HG03095 (cell line): ENCODE data around the gene SSX3.
"Not testable (repeated sequence)": the region's sequence is repeated elsewhere in the genome, so short reads cannot be mapped to it uniquely, and the experiment has no call there.

Experiments
- ATAC-seq: cut with Tn5 transposase; IDR thresholded peaks from one replicate; pipeline ENCODE4 v1.9.1; 2021; ENCODE audit warnings: moderate library complexity; ENCODE audit not compliant: unreplicated experiment

SSX3 gene, protein sequence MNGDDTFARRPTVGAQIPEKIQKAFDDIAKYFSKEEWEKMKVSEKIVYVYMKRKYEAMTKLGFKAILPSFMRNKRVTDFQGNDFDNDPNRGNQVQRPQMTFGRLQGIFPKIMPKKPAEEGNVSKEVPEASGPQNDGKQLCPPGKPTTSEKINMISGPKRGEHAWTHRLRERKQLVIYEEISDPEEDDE

DNA sequence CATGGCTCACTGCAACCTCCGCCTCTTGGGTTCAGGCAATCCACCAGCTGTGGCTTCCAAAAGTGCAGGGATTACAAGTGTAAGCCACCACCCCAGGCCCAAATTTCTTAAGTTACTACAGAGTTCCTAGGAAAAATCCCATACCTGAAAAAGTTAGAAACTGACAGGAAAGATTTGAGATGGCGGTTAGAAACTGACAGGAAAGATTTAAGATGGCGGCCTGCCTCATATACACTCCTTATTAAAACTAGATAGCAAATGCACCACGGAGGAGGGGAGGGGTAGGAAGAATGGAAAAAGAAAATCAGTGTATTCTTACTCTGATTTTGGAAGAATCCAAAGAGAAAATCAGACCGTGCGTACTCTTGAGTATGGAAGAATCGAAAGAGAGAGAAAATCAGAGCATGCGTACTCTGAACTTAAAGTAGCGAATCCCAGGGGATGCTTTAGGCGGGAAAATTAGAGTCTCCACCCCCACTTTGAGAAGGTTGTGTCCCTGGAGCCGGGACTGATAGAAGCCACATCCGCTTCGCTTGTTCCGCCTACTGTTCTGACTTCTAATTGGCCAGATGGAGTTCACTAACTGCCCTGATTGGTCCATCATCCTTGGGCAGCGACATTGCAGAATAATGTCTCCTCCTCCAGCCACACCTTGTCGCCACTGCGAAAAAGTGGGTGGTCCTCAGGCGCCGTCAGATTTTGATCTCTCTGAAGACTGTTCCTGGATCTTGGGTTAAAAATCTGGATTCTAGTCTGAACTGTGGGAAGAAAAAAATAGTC lies at the start of gene SSX3:
Gene SSX3 (minus strand): TSS at position 389 of the 780 bp plus-strand sequence. CDS start 1,454 bp downstream, outside the sequence.
- ATAC-seq, result not testable (repeated sequence)

DNA sequence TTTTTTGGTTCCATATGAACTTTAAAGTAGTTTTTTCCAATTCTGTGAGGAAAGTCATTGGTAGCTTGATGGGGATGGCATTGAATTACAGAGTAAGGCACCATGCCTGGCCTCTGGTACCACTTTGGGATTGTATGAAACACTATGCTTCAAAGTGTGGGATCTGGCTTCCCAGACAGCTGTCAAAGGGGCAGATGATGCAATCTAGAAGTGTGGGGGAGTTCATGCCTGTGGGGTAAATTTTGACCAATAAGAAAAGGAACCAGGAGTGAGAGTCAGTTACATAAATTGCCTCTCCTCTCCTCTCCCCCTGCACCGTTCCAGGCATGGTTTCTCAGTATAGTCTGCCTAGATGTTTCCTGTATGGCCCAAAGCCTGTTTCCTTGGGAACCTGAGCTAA lies 41.3 kb upstream of the SSX3 start:
- ATAC-seq, result not testable (repeated sequence)

DNA sequence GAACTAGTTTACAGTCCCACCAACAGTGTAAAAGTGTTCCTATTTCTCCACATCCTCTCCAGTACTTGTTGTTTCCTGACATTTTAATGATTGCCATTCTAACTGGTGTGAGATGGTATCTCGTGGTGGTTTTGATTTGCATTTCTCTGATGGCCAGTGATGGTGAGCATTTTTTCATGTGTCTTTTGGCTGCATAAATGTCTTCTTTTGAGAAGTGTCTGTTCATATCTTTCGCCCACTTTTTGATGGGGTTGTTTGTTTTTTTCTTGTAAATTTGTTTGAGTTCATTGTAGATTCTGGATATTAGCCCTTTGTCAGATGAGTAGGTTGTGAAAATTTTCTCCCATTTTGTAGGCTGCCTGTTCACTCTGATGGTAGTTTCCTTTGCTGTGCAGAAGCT lies 40.4 kb upstream of the SSX3 start:
- ATAC-seq, result not testable (repeated sequence)

DNA sequence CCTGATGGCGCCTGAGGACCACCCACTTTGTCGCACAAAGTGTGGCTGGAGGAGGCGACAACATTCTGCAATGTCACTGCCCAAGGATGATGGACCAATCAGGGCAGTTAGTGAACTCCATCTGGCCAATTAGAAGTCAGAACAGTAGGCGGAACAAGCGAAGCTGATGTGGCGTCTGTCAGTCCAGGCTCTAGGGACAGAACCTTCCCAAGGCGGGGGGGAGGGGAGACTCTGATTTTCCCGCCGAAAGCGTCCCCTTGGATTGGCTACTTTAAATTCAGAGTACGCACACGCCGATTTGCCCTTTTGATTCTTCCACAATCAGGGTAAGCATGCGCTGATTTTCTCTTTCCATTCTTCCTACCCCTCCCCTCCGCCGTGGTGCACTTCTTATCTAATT lies 26.7 kb upstream of the SSX3 start, which contains the start of gene SSX4:
Gene SSX4 (plus strand): TSS at position 301 of the 400 bp plus-strand sequence. CDS start 515 bp downstream, outside the sequence.
- ATAC-seq, result not testable (repeated sequence)

DNA sequence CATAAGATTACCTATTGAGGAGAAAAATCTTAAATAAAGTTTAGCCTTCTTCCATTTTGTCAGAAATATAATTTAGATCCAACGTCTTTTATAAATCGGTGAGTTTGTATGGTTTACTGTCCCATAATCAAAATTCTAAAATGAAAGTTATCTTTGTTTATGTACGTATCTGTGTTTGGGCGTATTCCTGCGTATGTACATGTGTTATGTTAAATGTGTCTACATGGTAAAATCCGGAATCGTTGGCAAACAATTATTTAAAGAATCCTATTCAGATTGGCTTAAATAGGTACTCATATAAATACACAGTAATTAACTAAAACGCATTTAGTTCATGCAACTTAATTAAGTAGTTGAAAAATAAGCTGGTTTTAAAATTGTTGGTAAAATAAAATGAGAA lies 13.9 kb upstream of the SSX3 start:
- not testable (repeated sequence) for ATAC-seq

DNA sequence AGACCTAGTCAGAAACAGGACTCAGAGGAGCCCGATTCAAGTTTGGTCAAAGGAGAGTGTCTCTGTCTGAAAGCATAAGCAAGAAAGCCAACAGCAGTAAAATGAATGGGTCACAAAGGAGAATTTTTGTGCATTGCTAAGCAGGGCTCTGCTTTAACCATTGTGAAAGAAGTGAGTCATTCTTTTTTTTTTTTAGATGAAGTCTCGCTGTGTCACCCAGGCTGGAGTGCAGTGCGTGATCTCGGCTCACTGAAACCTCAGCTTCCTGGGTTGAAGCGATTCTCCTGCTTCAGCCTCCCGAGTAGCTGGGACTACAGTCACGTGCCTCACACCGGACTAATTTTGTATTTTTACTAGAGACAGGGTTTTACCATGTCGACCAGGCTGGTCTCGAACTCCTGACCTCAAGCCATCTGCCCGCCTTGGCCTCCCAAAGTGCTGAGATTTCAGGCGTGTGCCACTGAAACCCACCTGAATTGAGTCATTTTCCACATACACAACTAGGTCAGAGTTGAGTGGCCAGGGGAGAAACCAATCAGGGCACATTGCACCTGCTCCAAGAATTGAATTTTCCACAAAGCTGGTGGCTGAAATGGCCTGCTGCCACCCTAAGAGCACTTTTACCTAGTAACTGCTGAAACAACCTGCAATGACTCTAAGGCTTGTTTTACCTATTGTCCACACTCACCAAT lies 11.4 kb upstream of the SSX3 start:
- not testable (repeated sequence) for ATAC-seq

DNA sequence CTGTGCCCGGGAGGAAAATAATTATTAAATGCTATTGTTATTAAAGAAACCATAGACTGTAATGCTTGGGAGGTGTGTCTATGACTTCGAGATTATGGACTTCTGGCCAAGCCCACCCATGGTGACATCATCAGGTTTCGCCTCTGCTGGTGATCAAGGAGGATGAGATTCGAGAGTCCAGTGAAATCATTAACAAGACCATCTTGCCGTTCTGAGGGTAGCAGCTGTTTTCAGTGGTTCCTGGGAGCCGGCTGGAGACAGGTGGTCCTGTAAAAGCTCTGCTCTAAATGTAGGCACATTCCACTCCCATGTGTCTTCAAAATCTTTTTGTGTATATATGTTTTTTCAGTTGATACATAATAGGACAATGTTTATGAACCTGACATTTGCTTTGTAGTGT lies 2.8 kb upstream of the SSX3 start:
- ATAC-seq, result not testable (repeated sequence)

DNA sequence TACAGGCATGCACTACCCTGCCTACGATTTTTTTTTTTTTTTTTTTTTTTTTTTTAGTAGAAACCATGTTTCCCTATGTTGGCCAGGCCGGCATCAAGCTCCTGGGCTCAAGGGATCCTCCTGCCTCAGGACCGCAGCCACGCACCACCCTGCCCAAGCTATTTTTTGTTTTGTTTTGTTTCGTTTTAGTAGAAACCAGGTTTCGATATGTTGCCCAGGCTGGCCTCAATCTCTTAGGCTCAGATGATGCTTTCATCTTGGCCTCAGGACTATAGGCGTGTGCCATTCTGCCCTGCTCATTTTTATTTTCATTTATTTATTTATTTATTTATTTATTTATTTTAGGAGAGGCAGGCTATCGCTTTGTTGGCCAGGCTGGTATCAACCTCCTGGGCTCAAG lies 1.2 kb upstream of the SSX3 start:
- ATAC-seq, result no peak

DNA sequence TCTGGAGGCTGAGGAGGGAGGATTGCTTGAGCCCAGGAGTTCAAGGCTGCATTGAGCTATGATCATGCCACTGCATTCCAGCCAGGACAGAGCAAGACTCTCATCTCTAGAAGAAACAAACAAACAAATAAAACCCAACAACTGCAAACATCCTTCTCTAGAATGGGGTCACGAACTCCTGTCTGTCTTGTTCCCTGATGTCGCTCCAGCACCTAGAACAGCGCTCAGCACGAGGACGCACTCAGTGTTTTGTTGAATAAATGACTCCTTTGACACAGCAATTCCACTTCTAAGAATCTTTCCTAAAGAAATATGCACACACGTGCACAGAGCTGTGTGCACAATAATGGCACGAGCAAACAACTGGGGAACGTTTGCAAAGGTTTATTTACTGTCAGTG lies 10.4 kb downstream of the SSX3 start:
- ATAC-seq, result not testable (repeated sequence)

DNA sequence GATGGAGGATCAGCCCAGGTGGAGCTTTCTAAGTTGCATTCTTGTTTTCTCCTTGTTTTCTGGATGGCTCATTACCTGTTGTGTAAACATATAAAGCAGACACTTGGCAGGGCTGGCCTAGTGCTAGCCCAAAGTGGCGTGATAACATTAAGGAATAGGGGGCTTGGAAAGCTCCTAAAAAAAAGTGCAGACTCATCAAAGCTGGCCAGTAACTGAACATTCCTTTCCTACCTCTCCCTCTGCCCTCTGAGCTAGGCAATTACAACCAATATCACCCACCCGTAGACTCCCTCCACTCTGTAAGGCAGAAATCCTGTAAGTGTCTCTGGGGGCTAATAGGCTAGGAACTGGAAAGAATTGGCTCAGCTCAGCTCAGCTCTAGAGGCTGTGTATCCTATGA lies 42.5 kb downstream of the SSX3 start:
- ATAC-seq, result not testable (repeated sequence)

DNA sequence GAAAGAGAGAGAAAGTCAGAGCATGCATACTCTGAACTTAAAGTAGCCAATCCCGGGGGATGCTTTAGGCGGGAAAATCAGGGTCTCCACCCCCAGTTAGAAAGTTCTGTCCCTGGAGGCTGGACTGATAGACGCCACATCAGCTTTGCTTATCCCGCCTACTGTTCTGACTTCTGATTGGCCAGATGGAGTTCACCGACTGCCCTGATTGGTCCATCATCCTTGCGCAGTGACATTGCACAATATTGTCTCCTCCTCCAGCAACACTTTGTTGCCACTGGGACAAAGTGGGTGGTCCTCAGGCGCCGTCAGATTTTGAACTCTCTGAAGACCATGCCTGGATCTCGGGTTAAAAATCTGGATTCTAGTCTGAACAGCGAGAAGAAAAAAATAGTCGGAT lies 50.3 kb downstream of the SSX3 start:
- no peak for ATAC-seq
